IPS-15b (cell line): ENCODE results near the gene CNOT6L.
"Not testable (repeated sequence)": the region's sequence is repeated elsewhere in the genome, so short reads cannot be mapped to it uniquely, and the experiment has no call there.

Experiments used
- H3K27me3 ChIP-seq: one replicate; pipeline ENCODE4 v1.6.1; 2013; ENCODE audit warnings: low read length; ENCODE audit not compliant: control insufficient read depth, insufficient read depth
- H3K36me3 ChIP-seq: one replicate; pipeline ENCODE4 v1.6.1; 2013; ENCODE audit warnings: low read length; ENCODE audit not compliant: control insufficient read depth, insufficient read depth
- H3K4me1 ChIP-seq: one replicate; pipeline ENCODE4 v1.6.1; 2013; ENCODE audit warnings: mild to moderate bottlenecking, low read length; ENCODE audit not compliant: control insufficient read depth, insufficient read depth
- H3K4me3 ChIP-seq: one replicate; pipeline ENCODE4 v1.5.1; 2013; ENCODE audit warnings: low read depth, low read length
- H3K9ac ChIP-seq: one replicate; pipeline ENCODE4 v1.6.1; 2013; ENCODE audit warnings: low read depth, mild to moderate bottlenecking, low read length
- H3K9me3 ChIP-seq: one replicate; pipeline ENCODE4 v1.6.1; 2013; ENCODE audit warnings: mild to moderate bottlenecking, low read length; ENCODE audit not compliant: control insufficient read depth, insufficient read depth

The CNOT6L gene

DNA sequence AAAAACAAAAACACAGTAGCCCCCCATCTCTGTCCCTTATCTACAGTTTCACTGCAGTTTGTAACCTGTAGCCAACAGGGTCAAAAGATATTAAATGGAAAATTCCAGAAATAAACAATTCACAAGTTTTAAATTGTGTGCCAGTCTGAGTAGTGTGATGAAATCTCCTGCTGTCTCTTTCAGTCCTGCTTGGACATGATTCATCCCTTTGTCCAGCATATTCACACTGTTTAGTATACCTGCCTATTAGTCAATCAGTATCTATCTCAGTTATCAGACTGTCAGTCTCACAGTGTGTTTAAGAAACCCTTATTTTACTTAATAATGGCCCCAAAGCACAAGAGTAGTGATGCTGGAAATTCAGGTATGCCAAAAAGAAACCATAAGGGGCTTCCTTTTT, 21.9 kb downstream of the CNOT6L start:
- Histone ChIP-seq H3K4me1 (peaks cover 8% of the 10 kb centered on the region), H3K4me3 (no peak overlapping the region), H3K9me3 (no peaks in the 10 kb centered on the region)

DNA sequence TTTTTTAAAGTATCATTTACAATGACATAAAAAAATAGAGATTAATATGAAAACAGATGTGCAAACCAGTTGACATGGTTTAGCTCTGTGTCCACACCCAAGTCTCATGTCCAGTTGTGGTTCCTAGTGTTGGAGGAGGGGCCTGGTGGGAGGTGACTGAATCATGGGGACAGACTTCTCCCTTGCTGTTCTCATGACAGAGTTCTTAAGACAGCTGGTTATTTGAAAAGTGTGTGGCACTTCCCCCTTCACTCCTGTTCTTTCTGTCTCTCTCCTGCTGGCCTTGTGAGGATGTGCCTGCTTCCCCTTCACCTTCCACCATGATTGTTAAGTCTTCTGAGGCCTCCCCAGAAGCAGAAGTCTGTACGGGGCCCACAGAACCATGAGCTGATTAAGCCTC, 23.8 kb downstream of the CNOT6L start:
- no peak overlapping the region for H3K9ac ChIP-seq
- no peaks in the 10 kb centered on the region for H3K4me1 ChIP-seq
- no peaks in the 10 kb centered on the region for H3K9me3 ChIP-seq
- H3K4me3 ChIP-seq = no peak overlapping the region
- H3K27me3 ChIP-seq = no peaks in the 10 kb centered on the region
- no peaks in the 10 kb centered on the region for H3K36me3 ChIP-seq

More for the DNA sequence above, 21.9 kb downstream of the CNOT6L start:
- Histone ChIP-seq H3K9ac (no peak overlapping the region), H3K27me3 (no peaks in the 10 kb centered on the region), H3K36me3 (no peaks in the 10 kb centered on the region)

DNA sequence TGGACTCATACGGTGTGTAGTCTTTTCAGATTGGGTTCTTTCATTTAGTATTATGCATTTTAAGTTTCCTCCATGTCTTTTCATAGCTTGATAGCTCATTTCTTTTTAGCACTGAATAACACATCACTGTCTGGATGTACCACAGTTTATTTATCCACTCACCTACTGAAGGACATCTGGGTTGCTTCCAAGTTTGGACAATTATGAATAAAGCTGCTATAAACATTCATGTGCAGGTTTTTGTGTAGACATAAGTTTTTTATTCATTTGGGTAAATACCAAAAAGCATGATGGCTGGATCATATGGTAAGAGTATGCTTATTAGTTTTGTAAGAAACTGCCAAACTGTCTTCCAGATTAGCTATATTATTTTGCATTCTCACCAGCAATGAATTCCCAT, 29.0 kb downstream of the CNOT6L start:
- H3K4me3 ChIP-seq = no peak overlapping the region
- H3K36me3 ChIP-seq = no peaks in the 10 kb centered on the region
- no peak overlapping the region for H3K9ac ChIP-seq
- no peaks in the 10 kb centered on the region for H3K4me1 ChIP-seq
- no peaks in the 10 kb centered on the region for H3K27me3 ChIP-seq
- H3K9me3 ChIP-seq = no peaks in the 10 kb centered on the region

DNA sequence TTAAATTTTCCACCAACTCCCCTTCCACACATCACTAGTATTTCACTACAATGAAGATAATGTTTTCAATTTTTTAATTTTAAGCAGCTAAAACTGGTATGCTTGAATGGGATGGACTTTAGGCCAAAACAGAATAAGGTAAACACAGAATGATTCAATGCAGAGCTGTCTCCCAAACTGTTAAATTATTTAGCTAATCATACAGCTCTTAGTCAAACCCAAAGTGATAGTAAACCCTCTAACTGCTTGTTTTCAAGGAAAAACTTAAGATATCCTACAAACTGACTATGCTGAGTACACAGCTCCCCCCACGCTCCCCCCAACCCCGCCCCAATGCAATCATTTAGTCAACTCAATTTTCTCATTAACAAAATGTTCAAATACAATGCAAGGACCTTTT, 30.2 kb downstream of the CNOT6L start:
- no peak overlapping the region for H3K4me3 ChIP-seq
- no peaks in the 10 kb centered on the region for H3K4me1 ChIP-seq
- no peaks in the 10 kb centered on the region for H3K36me3 ChIP-seq
- H3K9ac ChIP-seq = no peak overlapping the region
- H3K9me3 ChIP-seq = no peaks in the 10 kb centered on the region
- H3K27me3 ChIP-seq = no peaks in the 10 kb centered on the region

DNA sequence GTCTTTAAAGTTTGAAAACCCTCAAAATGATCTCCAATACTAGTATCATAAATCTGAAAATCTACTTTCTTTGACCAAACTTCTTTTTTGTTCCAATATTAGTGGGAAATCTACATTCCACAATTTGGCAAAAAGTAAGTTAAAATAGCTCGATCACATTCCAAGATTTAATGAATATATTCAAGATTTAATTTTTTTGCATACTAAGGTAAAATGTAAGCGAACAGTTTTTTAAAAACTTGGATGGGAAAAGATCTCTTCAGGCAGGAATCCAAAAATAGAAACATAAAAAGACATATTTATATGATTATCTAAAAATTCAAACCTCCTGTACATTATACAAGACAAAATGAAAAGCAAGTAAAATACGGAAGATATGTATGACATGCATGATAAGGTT, 31.2 kb downstream of the CNOT6L start:
- H3K27me3 ChIP-seq = no peaks in the 10 kb centered on the region
- no peak overlapping the region for H3K4me3 ChIP-seq
- no peaks in the 10 kb centered on the region for H3K4me1 ChIP-seq
- no peak overlapping the region for H3K9ac ChIP-seq
- H3K36me3 ChIP-seq = no peaks in the 10 kb centered on the region
- no peaks in the 10 kb centered on the region for H3K9me3 ChIP-seq

DNA sequence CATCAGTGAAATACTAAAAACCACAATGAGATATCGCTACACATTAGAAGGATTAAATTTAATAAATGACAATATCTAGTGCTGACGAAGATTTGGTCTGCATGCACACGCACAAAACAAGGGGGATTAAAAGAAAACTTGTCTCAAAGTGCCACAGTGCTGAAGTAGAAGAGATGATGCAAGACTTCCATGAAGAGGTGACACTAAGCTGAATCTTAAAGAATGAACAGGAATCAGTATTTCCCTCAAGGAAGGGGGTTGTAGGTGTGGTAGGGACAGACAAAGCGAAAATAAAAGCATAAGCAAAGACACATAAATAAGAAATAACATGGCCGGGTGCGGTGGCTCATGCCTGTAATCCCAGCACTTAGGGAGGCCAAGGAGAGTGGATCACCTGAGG, 33.5 kb downstream of the CNOT6L start:
- H3K27me3 ChIP-seq = no peaks in the 10 kb centered on the region
- H3K9ac ChIP-seq = no peak overlapping the region
- no peak overlapping the region for H3K4me3 ChIP-seq
- H3K9me3 ChIP-seq = no peaks in the 10 kb centered on the region
- H3K4me1 ChIP-seq = no peaks in the 10 kb centered on the region
- H3K36me3 ChIP-seq = no peaks in the 10 kb centered on the region

DNA sequence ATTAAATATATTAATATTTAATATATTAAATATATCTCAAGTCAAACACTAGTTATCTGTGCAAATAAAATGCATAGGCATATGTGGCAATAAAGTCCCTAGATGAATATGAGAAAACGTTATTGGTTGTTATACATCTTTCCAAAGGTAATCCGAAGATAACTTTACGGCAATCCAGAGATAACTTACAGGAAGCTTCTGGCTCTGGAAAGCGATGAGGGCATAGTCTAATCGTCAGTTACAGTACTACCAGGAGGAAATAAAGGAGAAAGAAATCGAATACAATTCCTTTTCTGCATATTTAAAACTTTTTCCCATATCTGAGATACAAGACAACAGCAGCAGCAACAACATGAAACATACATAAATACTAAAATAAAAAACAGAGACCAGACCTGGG, 35.3 kb downstream of the CNOT6L start:
- Histone ChIP-seq H3K27me3 (no peaks in the 10 kb centered on the region), H3K4me3 (no peak overlapping the region), H3K4me1 (peaks cover 2% of the 10 kb centered on the region), H3K9ac (no peak overlapping the region), H3K36me3 (no peaks in the 10 kb centered on the region), H3K9me3 (no peaks in the 10 kb centered on the region)

DNA sequence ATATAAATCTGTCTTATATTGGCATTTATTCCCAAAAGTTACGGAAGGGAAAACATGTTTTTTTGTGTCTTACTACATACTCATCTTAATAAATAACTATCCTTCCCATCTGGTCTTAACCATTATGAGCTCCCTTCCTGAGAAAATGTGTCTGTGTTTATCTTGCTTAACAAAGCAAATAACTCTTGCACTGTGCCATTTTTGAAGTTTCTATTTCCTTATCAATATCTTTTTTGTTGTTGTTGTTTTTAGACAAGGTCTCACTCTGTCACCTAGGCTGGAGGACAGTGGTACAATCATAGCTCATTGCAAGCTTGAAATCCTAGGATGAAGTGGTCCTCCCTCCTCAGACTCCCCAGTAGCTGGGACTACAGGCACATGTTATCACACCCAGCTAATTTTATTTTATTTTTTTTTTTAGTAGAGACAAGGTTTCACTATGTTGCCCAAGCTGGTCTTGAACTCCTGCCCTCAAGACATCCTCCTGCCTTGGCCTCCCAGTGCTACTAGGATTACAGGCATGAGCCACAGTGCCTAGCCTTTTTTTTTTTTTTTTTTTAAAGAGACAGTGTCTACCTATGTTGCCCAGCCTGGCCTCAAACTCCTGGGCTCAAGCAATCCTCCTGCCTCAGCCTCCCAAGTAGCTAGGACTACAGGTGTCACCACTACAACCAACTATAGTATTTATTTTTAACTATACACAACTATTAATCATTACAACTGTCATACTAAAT, 36.9 kb downstream of the CNOT6L start:
- no peaks in the 10 kb centered on the region for H3K9me3 ChIP-seq
- H3K27me3 ChIP-seq = no peaks in the 10 kb centered on the region
- H3K4me3 ChIP-seq = no peak overlapping the region
- H3K36me3 ChIP-seq = no peaks in the 10 kb centered on the region
- H3K4me1 ChIP-seq = peaks cover 2% of the 10 kb centered on the region
- no peak overlapping the region for H3K9ac ChIP-seq

DNA sequence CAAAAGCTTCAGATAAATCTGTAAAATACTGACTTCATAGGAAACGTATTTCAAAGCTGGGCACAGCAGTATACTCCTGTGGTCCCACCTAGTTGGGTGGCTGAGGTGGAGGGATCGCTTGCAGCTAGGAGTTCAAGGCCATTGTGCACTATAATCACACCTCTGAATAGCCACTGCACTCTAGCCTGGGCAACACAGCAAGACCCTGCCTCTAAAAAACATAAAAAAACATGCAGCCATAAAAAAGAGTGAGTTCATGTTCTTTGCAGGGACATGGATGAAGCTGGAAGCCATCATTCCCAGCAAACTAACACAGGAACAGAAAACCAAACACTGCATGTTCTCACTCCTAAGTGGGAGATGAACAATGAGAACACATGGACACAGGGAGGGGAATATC, 38.4 kb downstream of the CNOT6L start:
- not testable (repeated sequence) for H3K36me3 ChIP-seq, H3K9me3 ChIP-seq, H3K27me3 ChIP-seq, H3K9ac ChIP-seq, H3K4me3 ChIP-seq, H3K4me1 ChIP-seq

DNA sequence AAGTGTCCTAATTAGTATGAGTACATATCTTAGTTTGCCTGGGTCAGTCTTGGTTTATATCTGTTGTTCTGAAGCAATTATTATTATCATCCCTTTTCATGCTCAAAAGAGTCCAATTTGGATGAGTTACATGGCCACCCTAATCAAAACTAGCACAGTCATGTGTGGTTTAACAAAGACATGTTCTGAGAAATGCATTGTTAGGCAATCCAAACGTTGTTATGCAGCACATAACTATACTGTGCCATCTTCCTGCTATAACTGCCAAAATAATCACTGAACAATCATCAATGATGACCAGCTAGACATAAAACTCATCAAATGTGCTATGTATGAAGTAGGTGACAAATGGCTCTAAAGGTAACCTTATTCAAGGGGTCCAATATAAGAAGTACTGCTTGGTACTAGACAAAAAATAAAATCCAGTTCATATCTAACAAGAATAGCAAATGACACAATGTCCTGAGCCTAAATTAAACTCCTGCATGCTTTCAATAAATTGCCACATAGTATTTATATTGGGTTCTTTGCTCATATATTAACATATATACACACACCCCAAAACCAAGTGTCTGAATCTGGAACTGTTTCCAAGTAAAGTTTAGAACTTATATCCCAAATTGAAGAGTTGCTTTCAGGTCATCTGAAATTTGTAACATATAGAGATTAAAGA, 41.9 kb downstream of the CNOT6L start:
- no peaks in the 10 kb centered on the region for H3K9me3 ChIP-seq
- no peak overlapping the region for H3K4me3 ChIP-seq
- H3K27me3 ChIP-seq = no peaks in the 10 kb centered on the region
- H3K4me1 ChIP-seq = peaks cover 2% of the 10 kb centered on the region
- no peaks in the 10 kb centered on the region for H3K36me3 ChIP-seq
- H3K9ac ChIP-seq = no peak overlapping the region

DNA sequence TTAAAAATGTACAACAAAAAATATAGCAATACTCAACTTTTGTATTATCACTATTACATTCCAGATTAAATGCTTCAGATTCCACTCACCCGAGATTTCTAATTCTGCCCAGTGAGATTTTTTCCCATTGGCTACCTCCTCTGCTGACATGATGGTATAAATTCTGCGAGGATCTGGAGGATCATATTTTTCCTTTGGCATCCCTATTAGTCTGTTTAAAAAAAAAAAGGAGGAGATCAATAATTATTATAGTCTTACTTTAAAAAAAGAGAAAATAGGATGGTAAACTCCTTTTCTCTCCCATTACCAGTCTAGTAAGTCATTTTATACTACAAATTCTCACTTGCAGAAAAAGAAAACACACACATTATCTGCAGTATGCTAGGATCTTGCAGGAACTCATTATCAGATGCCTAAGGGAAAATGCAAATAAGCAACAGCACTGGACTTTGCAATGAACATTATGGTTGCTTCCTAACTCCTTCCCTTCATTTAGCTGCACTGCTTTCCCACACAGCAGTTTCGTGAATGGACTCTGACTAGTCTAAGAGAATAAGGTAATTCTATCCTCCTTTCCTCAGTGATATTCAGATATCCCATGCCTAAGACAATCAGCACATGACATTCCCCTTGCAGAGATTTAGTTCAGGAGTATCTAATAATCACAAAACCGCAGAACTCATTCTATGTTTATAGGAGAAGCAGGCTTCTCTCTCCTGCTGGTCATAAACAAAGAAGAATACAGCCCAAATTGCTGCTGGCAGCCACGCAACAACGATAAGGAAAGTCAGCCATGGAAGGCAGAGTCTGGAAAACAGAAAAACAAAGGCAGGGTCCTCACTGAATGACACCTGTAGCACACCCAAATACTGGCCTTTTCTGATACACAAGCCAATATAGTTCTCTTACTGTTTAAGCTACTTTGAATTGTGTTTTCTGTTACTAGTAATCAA, 42.7 kb downstream of the CNOT6L start:
- no peaks in the 10 kb centered on the region for H3K9me3 ChIP-seq
- H3K9ac ChIP-seq = no peak overlapping the region
- H3K27me3 ChIP-seq = no peaks in the 10 kb centered on the region
- H3K4me1 ChIP-seq = peaks cover 5% of the 10 kb centered on the region
- H3K36me3 ChIP-seq = no peaks in the 10 kb centered on the region
- H3K4me3 ChIP-seq = no peak overlapping the region
